ENCODE data around the gene POLR1C.
"Not testable (repeated sequence)": the region's sequence is repeated elsewhere in the genome, so short reads cannot be mapped to it uniquely, and the experiment has no call there.

POLR1C gene, protein sequence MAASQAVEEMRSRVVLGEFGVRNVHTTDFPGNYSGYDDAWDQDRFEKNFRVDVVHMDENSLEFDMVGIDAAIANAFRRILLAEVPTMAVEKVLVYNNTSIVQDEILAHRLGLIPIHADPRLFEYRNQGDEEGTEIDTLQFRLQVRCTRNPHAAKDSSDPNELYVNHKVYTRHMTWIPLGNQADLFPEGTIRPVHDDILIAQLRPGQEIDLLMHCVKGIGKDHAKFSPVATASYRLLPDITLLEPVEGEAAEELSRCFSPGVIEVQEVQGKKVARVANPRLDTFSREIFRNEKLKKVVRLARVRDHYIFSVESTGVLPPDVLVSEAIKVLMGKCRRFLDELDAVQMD

DNA sequence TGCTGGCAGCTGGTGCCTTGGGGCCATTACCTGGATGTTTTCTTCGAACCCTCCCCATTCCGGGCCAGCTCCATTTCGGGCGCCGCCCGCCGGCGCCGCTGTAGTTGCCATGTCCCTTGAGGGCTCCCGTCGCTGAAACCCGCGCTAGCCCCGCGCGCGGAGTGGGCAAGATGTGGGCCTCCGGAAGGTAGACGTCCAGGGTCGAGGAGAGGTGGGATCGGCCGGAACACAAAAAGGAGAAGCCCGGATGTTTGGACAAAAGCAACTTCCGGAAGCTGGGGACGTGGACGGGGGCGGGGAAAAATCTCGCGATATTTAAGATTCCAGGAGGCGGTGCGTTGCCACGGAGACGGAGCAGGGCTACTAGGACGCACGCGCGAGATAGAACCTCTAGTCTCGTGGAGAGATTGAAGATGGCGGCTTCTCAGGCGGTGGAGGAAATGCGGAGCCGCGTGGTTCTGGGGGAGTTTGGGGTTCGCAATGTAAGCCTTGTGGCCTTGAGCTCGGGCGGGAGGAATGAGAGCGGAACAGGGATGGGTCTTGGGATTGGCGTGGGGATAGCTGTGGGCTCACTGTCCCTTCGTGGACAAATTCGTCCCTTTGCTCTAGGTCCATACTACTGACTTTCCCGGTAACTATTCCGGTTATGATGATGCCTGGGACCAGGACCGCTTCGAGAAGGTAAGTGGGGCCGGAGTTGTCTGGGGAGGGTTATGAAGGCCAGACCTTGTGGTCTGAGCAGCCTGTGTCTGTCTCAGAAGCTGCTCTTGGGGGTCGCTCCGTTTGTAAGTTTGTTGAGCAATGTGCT lies at the start of gene POLR1C, which contains the start of gene YIPF3:
TSS of gene POLR1C (plus strand) at position 393 of the 808 bp plus-strand sequence. CDS start at position 414, 21 bp downstream.
TSS of gene YIPF3 (minus strand) at position 230 of the 808 bp plus-strand sequence. CDS start at position 111, 119 bp downstream.
- CTCF ChIA-PET, result interaction anchor here (1.2 to 1.3 kb wide), 2 partner anchors 10 to 11 kb away, joined by 3 read pairs; no protein-coding TSS in a partner anchor
- TF ChIP-seq L3MBTL2 (conservative IDR thresholded peaks at IDR 0.05) (0 out of 2 replicates have a peak, but pooled peaks have one; percentile 32), ELF4 (IDR thresholded peaks at IDR 0.05) (peak; percentile 58; the same call in 1 of the 2 replicates), CTBP1 (IDR thresholded peaks at IDR 0.05; ENCODE audit: borderline replicate concordance) (no peak)
- DNase-seq (ENCODE audit: extremely low spot score), result peak; percentile 98
- POLR2A ChIA-PET, result interaction anchor here (0.9 to 2.3 kb wide), 14 partner anchors 8 to 270 kb away, joined by 3 to 13 read pairs (median 4); partner anchors contain the start of genes POLH, TJAP1 and XPO5

DNA sequence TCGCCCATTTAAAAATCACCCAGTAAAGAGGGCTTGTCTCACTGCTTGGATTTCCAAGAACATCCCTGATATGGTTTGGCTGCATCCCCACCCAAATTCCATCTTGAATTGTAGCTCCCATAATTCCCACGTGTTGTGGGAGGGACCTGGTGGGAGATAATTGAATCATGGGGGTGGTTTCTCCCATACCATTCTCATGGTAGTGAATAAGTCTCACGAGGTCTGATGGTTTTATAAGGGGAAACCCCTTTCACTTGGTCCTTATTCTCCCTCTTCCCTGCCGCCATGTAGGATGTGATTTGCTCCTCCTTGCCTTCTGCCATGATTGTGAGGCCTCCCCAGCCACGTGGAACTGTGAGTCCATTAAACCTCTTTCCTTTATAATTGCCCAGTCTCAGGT lies 49.6 kb upstream of the POLR1C start:
- POLR2A ChIA-PET; DNase-seq (ENCODE audit: extremely low spot score); CTCF ChIA-PET: not testable (repeated sequence)

DNA sequence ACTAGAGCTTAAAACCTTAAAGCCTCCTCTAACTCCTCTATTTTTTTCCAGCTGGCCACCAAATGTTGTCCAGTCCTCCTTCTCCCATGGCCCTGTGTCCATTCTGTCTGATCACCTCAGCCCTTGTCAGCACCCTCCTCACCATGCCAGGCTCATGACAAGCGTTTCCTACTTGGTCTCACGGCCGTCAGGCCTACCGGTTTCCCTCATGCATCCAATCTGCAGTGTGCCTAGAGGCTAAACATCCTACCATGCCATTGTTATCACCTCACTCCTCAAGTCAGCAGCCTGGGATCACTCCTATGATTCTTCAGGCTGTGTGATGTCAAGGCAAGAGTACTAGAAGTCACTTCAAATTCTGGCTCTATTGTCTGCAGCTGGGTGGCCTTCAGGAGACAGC lies 49.1 kb upstream of the POLR1C start:
- ChIA-PET POLR2A (interaction anchor here (2.7 kb wide), 1 partner anchor 10 kb away, joined by 7 read pairs; the partner anchor contains the start of gene TJAP1), CTCF (no interaction called here)
- no peak for DNase-seq (ENCODE audit: extremely low spot score)
- no peak for TF ChIP-seq CTBP1 (IDR thresholded peaks at IDR 0.05; ENCODE audit: borderline replicate concordance)
- no peak for TF ChIP-seq FOXA1 (IDR thresholded peaks at IDR 0.05)
- TF ChIP-seq FOXM1 (IDR thresholded peaks at IDR 0.05; ENCODE audit: borderline replicate concordance), result no peak
- no peak for TF ChIP-seq HDGF (IDR thresholded peaks at IDR 0.05; ENCODE audit: borderline replicate concordance)
- no peak for TF ChIP-seq TARDBP (IDR thresholded peaks at IDR 0.05)
- no peak for TF ChIP-seq ELF4 (IDR thresholded peaks at IDR 0.05)
- TF ChIP-seq SUZ12 (IDR thresholded peaks at IDR 0.05), result no peak
- TF ChIP-seq LEF1 (IDR thresholded peaks at IDR 0.05; ENCODE audit: borderline replicate concordance), result no peak

DNA sequence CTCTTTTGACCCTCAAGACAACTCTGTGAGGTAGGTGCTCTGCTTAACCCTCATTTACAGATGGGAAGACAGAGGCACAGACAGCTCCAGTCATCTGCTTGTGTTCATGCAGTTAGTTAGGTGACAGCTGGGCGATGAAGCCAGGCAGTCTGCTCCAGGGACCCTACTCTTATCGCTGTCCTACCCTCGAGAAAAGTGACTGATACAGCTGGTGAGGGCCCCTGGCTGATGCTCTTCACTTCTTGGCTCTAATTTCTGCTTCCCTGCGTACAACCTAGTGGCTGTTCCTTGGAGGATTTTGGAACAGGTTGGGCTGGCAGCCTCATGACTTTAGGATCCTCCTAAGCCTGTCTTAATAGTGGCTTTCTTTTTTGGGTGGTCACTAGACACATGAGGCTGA lies 48.6 kb upstream of the POLR1C start:
- ChIA-PET POLR2A (interaction anchor here (2.7 kb wide), 1 partner anchor 10 kb away, joined by 7 read pairs; the partner anchor contains the start of gene TJAP1), CTCF (no interaction called here)
- no peak for TF ChIP-seq BHLHE40 (IDR thresholded peaks at IDR 0.05; ENCODE audit: borderline replicate concordance)
- no peak for TF ChIP-seq LEF1 (IDR thresholded peaks at IDR 0.05; ENCODE audit: borderline replicate concordance)
- TF ChIP-seq HDGF (IDR thresholded peaks at IDR 0.05; ENCODE audit: borderline replicate concordance), result no peak
- TF ChIP-seq FOXM1 (IDR thresholded peaks at IDR 0.05; ENCODE audit: borderline replicate concordance), result no peak
- TF ChIP-seq NFRKB (IDR thresholded peaks at IDR 0.05), result no peak
- TF ChIP-seq ARNT (IDR thresholded peaks at IDR 0.05), result no peak
- TF ChIP-seq, protein P1, sequence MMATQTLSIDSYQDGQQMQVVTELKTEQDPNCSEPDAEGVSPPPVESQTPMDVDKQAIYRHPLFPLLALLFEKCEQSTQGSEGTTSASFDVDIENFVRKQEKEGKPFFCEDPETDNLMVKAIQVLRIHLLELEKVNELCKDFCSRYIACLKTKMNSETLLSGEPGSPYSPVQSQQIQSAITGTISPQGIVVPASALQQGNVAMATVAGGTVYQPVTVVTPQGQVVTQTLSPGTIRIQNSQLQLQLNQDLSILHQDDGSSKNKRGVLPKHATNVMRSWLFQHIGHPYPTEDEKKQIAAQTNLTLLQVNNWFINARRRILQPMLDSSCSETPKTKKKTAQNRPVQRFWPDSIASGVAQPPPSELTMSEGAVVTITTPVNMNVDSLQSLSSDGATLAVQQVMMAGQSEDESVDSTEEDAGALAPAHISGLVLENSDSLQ (IDR thresholded peaks at IDR 0.05), result no peak
- no peak for TF ChIP-seq SP1 (IDR thresholded peaks at IDR 0.05)
- TF ChIP-seq FOXK2 (IDR thresholded peaks at IDR 0.05), result no peak
- TF ChIP-seq SUZ12 (IDR thresholded peaks at IDR 0.05), result no peak
- TF ChIP-seq ZNF384 (IDR thresholded peaks at IDR 0.05), result no peak
- TF ChIP-seq FOXA1 (IDR thresholded peaks at IDR 0.05), result no peak
- TF ChIP-seq CTBP1 (IDR thresholded peaks at IDR 0.05; ENCODE audit: borderline replicate concordance), result no peak
- TF ChIP-seq L3MBTL2 (conservative IDR thresholded peaks at IDR 0.05), result no peak
- TF ChIP-seq ELF4 (IDR thresholded peaks at IDR 0.05), result no peak
- no peak for TF ChIP-seq TARDBP (IDR thresholded peaks at IDR 0.05)
- no peak for DNase-seq (ENCODE audit: extremely low spot score)

DNA sequence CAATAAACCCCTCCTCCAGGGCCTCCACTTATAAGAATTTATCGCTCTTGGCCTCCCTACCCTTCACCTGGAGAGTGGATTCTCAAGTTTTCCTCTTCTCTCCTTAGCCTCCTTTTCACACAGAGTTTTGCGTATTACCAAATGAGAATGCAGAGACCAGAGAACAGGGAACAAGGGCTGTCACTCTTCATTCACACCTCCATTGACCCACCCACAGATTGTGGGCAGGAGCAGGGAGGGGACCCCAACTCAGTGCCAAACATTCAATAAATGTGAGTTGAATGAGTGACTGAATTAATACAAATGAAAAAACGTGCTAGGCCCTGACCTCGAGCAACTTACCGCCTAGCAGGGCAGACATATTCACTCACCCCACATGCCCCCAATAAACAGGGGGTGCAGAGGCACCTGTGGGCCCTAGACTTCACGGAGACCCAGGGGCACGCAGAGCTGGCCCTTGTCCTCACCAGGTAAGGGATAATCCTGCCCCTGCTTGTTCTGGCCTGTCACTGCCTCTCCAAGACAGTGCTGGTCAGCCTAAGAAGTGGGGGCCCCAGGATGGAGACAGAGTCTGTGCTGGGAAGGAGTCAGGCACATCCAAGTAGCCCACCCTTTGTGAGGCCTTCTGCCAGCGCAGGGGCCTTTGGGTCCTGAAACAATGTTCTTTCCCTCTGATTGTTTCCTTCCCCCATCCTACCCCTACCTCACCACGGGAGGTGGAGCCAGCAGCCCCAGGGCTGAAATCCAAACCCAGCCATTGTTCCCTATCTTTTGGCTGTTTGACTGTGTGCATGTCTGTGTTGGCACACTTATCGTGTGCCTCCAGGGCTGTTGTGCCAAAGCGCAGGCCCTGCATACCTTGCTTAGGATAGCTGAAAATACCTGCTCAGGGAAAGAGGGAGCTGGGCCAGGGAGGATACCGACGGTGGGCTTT lies 47.9 kb upstream of the POLR1C start:
- no peak for TF ChIP-seq ELF4 (IDR thresholded peaks at IDR 0.05)
- no peak for TF ChIP-seq ZNF384 (IDR thresholded peaks at IDR 0.05)
- TF ChIP-seq CTBP1 (IDR thresholded peaks at IDR 0.05; ENCODE audit: borderline replicate concordance), result no peak
- TF ChIP-seq, protein P1 (IDR thresholded peaks at IDR 0.05), result no peak
- no peak for TF ChIP-seq HDGF (IDR thresholded peaks at IDR 0.05; ENCODE audit: borderline replicate concordance)
- no peak for TF ChIP-seq FOXM1 (IDR thresholded peaks at IDR 0.05; ENCODE audit: borderline replicate concordance)
- TF ChIP-seq LEF1 (IDR thresholded peaks at IDR 0.05; ENCODE audit: borderline replicate concordance), result no peak
- no peak for TF ChIP-seq L3MBTL2 (conservative IDR thresholded peaks at IDR 0.05)
- TF ChIP-seq SP1 (IDR thresholded peaks at IDR 0.05), result no peak
- TF ChIP-seq ARNT (IDR thresholded peaks at IDR 0.05), result no peak
- TF ChIP-seq NFRKB (IDR thresholded peaks at IDR 0.05), result no peak
- TF ChIP-seq BHLHE40 (IDR thresholded peaks at IDR 0.05; ENCODE audit: borderline replicate concordance), result no peak
- no peak for TF ChIP-seq SUZ12 (IDR thresholded peaks at IDR 0.05)
- TF ChIP-seq FOXA1 (IDR thresholded peaks at IDR 0.05), result no peak
- no peak for TF ChIP-seq TARDBP (IDR thresholded peaks at IDR 0.05)
- TF ChIP-seq FOXK2 (IDR thresholded peaks at IDR 0.05), result no peak
- POLR2A ChIA-PET, result interaction anchor here (2.7 kb wide), 1 partner anchor 9 kb away, joined by 7 read pairs; the partner anchor contains the start of gene TJAP1
- DNase-seq (ENCODE audit: extremely low spot score), result no peak
- CTCF ChIA-PET, result no interaction called here
